ENCODE data around the gene DEFB113.
A peak's percentile ranks its signal among the peaks of the same experiment; 100 is the strongest.
"Not testable (repeated sequence)": the region's sequence is repeated elsewhere in the genome, so short reads cannot be mapped to it uniquely, and the experiment has no call there.

The DEFB113 gene

GRCh38 chr6:49969605-49970004 lies at the start of gene DEFB113:
Gene DEFB113 (minus strand): TSS chr6:49969625. CDS start chr6:49969625, 0 bp downstream.
- peak; percentile 20 for DNase-seq (ENCODE audit: low spot score)

DNA sequence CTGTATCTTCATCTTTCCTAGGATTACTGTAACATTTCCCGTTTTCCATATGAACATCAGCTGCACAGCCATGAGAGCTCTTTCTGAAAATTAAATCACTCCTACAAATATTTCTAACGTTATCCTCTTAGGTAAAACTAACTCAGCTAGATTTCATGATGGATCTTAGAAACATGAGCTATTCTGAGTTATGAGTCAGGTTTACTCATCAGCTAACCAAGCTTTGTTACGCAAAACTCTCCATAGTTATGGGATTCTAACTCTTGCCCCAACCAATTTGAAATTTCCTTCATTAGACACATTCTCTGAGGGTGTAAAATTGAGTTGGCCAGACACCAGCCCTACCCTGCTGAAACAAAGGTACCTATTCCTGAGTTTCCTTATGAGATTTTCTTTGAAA lies 38.4 kb upstream of the DEFB113 start:
- no peak for DNase-seq (ENCODE audit: low spot score)

GRCh38 chr6:50003139-50003538 lies 33.7 kb upstream of the DEFB113 start:
- DNase-seq (ENCODE audit: low spot score) = no peak

DNA sequence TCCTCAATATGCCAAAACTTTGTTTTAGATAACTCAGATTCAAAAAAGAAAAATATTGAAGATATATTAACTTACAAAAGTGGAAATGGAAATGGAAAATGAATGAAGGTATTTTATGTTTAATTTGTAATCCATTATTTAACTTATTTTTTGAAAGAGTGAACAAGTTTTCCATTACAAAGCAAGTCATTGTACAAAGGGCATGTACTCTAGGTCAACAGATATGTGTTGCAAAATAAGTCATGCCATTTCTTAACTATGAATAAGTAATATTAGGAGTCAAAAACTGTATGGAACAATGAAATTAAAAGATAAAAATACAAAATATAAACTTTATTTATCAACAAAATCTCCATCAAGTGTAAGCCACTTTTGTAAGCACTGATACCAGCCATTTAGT lies 25.9 kb upstream of the DEFB113 start:
- DNase-seq (ENCODE audit: low spot score) = no peak

- no peak for DNase-seq (ENCODE audit: low spot score)
Observed at GRCh38 chr6:49988900-49989299, 19.5 kb upstream of the DEFB113 start.

GRCh38 chr6:49987749-49988148 lies 18.3 kb upstream of the DEFB113 start:
- DNase-seq (ENCODE audit: low spot score) = no peak

DNA sequence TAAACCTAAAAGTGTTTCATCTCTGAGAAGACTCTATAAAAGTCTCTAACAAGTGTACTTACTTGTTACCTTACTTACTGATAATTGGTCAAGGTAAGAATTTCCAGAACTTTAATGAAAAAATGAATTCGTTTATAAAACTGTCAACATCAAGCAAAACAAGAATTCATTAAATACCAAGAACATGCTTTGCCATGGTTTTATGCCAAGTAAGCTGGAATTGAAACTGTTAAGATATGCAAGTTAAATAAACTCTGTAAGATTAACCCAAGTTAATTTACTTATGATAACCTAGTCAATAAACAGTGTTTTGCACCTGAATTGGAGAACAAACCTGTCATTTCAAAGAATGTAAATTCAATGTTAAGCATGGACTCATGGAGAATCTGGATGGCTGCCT lies 17.1 kb upstream of the DEFB113 start:
- DNase-seq (ENCODE audit: low spot score) = no peak

DNA sequence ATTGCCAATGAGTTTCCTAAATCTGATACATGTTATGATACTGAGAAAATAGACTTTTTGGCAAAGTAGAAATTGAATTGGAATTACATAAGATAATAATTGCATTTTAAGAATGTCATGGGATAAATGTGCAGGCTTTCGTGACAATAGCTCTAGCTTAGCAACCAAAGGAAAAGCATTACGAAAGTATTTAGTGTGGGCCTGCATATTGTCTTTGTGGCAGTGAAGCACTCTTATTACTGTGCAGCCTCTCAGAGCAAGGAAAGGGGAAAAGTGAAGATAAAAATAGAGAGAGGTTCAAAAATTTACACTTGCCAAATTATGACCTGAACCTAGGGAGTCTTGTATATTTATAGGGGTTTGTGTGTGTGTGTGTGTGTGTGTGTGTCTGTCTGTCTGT lies 12.6 kb upstream of the DEFB113 start:
- no peak for DNase-seq (ENCODE audit: low spot score)

DNA sequence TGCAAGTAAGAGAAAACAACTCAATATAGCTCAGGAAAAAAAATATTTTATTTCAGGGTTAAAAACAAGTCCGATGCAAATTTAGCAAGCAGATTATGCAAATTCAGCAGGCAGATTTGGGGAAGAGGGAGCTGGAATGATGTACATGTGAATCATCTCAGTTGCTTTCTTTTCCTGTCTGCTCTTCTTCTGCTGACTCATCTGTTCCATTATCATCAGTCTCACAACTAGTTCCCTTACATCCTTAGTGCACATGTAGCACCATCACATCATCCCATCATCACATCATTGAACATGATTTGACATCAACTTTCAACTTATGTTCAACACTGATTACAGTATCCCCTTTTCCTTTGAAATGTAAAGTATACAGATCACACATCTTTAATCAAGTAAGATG lies 11.5 kb upstream of the DEFB113 start:
- peak; percentile 57 for DNase-seq (ENCODE audit: low spot score)

GRCh38 chr6:49979584-49979983 lies 10.2 kb upstream of the DEFB113 start:
- no peak for DNase-seq (ENCODE audit: low spot score)

- no peak for DNase-seq (ENCODE audit: low spot score)
Observed at GRCh38 chr6:49978332-49979226, 9.2 kb upstream of the DEFB113 start.

- DNase-seq (ENCODE audit: low spot score) = no peak
Observed at GRCh38 chr6:49966823-49967222, 2.6 kb downstream of the DEFB113 start.

DNA sequence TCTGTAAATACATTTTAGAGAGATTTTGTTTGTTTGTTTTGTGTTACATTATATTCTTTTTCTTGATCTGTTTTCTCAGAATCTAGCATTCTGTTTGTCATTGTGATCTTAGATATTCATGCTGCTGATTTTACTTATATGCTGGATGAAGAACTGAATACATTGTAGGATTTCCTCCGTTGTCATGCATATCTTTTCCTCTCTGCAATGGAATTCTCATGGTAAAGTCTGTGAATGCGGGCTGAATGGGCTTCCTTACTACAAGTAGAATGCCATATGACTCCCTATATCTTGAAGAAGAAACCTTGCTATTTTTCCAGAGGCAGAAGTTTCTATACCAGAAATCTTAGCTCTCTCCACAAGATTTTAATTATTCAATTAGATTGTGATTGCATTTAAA lies 3.1 kb downstream of the DEFB113 start:
- DNase-seq (ENCODE audit: low spot score) = no peak

DNA sequence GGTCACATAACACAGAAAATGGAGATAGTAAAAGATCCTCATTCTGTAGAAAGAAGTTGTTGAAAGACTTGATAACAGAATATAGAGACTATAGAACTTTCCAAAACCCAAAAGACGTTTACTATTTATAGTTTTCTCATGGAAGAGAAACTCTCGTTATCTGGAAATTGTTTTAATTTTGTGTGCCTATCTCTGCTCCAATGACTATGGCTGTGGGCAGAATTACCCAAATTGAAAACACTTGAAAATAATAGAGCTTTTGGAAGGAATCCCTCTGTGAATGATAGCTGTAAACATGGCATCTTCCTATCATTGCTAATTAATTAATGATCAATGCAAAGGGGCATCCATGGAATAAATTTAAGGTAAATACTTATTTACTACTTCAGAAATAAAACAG lies 5.4 kb downstream of the DEFB113 start, which contains the start of gene DEFB114:
DEFB114 (minus strand) TSS at position 101 of the 400 bp plus-strand sequence; CDS start at position 42, 59 bp downstream.
- DNase-seq (ENCODE audit: low spot score) = no peak

- no peak for DNase-seq (ENCODE audit: low spot score)
Observed at GRCh38 chr6:49958180-49958579, 11.2 kb downstream of the DEFB113 start.

DNA sequence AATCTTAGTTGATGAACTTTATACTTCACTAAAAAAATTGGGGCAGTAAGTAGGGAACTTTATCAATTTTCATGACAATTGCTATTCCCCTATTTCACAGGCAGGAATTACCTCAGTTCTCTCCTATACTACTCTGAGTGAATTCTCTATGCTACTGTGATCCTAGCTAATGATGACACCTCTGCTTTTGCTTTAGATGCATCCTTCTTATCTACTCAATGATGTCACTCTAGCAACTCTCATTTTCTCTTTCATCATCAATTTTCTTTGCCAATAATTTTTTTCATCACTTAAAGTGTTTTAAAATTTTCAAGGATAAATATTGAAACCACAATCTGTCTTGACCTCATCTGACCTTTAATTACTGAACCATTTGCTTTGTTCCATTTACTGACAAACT lies 13.6 kb downstream of the DEFB113 start:
- DNase-seq (ENCODE audit: low spot score) = no peak

- no peak for DNase-seq (ENCODE audit: low spot score)
Observed at GRCh38 chr6:49951926-49952325, 17.5 kb downstream of the DEFB113 start.

- no peak for DNase-seq (ENCODE audit: low spot score)
Observed at GRCh38 chr6:49950415-49950751, 19.0 kb downstream of the DEFB113 start.

DNA sequence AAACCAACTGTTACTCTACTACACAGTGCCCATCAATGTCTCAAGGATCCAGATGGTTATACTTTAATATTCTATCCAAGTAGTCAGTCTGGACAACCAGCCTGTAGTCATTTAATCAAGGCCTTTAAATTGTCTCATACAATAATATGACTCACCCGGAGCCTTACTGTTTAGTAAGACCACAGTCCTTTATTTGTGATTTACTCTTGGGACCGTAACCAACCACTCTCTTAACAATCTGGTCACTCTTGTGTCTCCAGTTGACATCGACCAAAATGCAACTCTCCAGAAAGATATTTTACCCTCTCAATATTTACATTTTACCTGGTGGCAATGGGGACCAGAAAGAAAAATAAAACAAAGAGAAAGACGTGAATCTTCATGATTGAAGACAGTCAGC lies 20.4 kb downstream of the DEFB113 start:
- no peak for DNase-seq (ENCODE audit: low spot score)

GRCh38 chr6:49946835-49947234 lies 22.6 kb downstream of the DEFB113 start:
- no peak for DNase-seq (ENCODE audit: low spot score)

GRCh38 chr6:49944068-49944467 lies 25.4 kb downstream of the DEFB113 start:
- DNase-seq (ENCODE audit: low spot score) = not testable (repeated sequence)

- DNase-seq (ENCODE audit: low spot score) = no peak
Observed at GRCh38 chr6:49939993-49940498, 29.4 kb downstream of the DEFB113 start.

GRCh38 chr6:49937811-49938210 lies 31.6 kb downstream of the DEFB113 start:
- DNase-seq (ENCODE audit: low spot score) = no peak

DNA sequence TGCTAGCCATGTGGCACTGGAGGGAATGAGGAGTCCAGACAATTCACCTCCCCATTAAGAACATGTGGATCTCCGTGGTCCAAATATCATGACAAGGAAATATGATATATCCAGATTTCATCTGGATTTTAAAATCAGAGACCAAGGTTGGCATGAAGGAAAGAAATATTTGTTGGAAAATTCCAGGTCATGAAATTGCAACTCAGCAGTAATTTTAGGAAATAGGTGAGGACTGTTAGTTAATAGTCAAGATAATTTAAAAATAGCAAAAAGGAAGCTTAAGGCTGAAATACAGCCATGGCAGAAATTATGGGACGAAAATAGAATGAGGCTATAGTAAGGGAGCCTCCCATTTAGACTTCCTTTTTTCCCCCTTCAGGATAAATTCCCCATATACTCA lies 32.4 kb downstream of the DEFB113 start:
- no peak for DNase-seq (ENCODE audit: low spot score)

Data from Ammon's horn (tissue), 1 donor.